Measurements from ENCODE around the gene NOTUM. TPM values are rescaled to one million over a fixed set of nuclear protein-coding genes. Genes with fewer than 3 reads are reported as not detected.

NOTUM gene
- total RNA-seq, 6 donors from 2014 or later = 0.89 to 5.0 (median 2.3) TPM

DNA sequence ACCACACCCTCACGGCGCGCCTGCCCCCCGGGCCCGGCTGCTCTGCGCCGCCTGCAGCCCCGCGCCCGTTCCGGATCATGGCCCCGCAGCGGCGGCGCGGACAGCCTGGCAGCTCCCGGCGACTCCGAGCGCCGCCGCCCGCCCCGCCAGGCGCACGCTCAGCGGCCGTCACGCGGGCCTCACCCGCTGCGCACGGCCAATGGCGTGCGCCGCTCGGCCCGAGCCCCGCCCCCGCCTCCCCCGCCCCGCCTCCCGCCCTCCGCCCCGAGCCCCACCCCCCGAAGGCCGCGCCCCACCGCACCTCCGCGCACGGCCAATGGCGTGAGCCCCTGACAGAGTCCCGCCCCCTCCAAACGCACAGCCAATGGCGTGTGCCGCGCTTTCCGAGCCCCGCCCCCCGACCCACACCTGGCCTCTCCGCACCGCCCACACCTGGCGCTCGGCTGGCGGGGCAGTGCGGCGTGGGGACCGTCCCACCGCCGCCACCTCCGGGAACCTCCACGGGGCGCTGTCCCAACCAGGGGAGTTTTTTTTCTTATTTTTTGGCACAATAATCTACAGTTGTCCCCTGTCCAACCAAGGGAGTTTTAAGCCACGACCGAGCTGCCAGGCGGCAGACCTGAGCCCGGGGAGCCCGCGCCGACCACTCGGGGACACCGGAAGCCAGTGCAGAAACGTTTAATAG is 49.6 kb downstream of the NOTUM start, which contains the start of gene PCYT2:
TSS of gene PCYT2 (minus strand) at position 123 of the 685 bp plus-strand sequence. CDS start at position 79, 44 bp downstream.
- peaks cover 10 to 61% (median 56%) of the 10 kb centered on the region in 4 donors for H3K36me3 ChIP-seq
- WGBS, 2 donors = 10 to 39% methylated on average over 4 to 32 of the region's 84 CpGs

DNA sequence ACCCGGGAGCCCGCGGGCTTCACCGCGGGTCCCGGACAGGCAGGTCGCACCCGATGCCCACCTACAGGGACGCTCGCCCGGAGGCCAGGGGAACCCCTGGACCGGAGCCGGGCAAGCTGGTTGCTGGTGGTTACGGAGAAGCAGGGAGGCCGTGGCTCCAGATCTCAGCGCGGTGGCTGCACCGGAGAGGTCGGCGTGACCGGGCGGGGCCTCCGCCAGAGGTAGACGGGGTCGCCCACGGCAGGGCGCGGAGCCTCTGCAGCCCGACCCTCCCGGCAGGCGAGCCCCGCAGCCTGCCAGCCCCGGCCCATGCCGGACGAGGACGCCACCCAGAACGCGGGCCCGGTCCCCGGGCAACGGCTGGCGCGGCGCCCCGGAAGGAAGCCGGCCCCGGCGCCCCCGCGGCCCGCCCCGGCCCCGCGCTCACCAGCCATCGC is 50.1 kb downstream of the NOTUM start:
- WGBS, 2 donors = 0% methylated on average over 1 to 35 of the region's 55 CpGs
- no peak for DNase-seq
- peak overlapping the region in 3 of 4 donors; percentile 59 to 81 (median 62) for H3K27ac ChIP-seq

More for the DNA sequence above, 49.6 kb downstream of the NOTUM start, which contains the start of gene PCYT2:
- H3K27me3 ChIP-seq = no peaks in the 10 kb centered on the region
- peak in 1 of 4 donors; percentile 59 for TF ChIP-seq POLR2A (IDR thresholded peaks at IDR 0.05)
- TF ChIP-seq EP300 (IDR thresholded peaks at IDR 0.05) = no peak
- peak in 4 of 6 experiments; percentile 11 to 26 (median 22) for TF ChIP-seq CTCF (IDR thresholded peaks at IDR 0.05)
- peak within 1 kb of the TSS; percentile 59 to 81 (median 62) for H3K27ac ChIP-seq
- no peaks in the 10 kb centered on the region for H3K9me3 ChIP-seq
- peak within 1 kb of the TSS; percentile 45 to 98 (median 88) for H3K4me3 ChIP-seq
- DNase-seq (peak; percentile 93 to 97), ATAC-seq (ENCODE audit: low FRiP score in 2 of 2) (peak; percentile 93 to 95)
- peaks cover 8 to 33% (median 19%) of the 10 kb centered on the region in 4 donors for H3K4me1 ChIP-seq

DNA sequence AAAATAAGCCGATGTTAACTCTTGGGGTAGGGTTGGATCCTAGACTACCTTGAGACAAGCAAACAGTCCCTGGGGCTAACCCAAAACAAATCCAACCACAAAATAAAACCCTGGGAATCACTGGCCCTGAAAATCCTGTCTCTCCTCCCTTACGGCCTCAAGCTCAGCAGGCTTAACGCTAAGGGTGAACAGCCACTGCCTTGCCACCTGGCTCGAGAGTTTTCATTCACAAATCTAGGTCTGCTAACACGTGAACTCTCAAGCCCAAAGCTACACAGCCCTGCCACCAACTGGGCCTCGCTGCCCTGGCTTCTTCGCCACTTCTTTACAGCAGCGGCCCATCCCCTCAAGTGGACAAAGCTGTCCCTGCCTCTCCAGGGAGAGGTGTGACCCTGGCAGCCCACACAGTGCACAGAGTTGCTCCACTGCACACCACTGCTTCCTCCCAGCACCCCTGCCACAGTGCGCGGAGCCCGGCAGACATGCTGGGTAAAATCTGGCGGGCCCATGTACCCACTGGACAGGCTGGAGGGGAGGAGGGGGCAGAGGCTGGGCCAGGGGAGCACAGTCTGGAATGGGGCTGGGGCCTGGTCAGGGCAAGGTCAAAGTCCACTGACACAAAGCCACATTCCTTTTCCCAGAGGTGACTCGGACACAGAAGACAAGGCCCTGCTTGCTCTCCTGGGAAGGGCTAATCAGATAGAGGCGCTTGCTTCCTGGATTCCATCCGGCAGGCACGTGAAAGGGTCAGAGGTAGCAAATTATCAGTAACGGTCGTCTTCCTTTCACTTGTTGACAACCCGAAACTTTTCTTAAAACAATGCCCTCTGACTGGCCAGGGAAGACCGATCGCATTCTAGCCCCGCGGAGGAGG is 50.8 kb downstream of the NOTUM start:
- Histone ChIP-seq H3K4me3 (peak overlapping the region; percentile 45 to 98 (median 88)), H3K27me3 (no peaks in the 10 kb centered on the region), H3K27ac (peak overlapping the region in 3 of 4 donors; percentile 59 to 81 (median 62)), H3K4me1 (peaks cover 8 to 23% (median 17%) of the 10 kb centered on the region in 4 donors), H3K9me3 (no peaks in the 10 kb centered on the region), H3K36me3 (peaks cover 10 to 61% (median 58%) of the 10 kb centered on the region in 4 donors)
- 37 to 49% methylated on average over 19 to 23 of the region's 23 CpGs for WGBS, 2 donors
- peak in 1 of 2 donors; percentile 77 for DNase-seq
- TF ChIP-seq EP300 (IDR thresholded peaks at IDR 0.05) = no peak
- TF ChIP-seq POLR2A (IDR thresholded peaks at IDR 0.05) = no peak
- no peak for TF ChIP-seq POLR2AphosphoS5 (IDR thresholded peaks at IDR 0.05)
- no peak for TF ChIP-seq CTCF (IDR thresholded peaks at IDR 0.05)
- no peak for ATAC-seq (ENCODE audit: low FRiP score in 2 of 2)

More for the DNA sequence above, 50.1 kb downstream of the NOTUM start:
- Histone ChIP-seq H3K9me3 (no peaks in the 10 kb centered on the region), H3K36me3 (peaks cover 10 to 65% (median 60%) of the 10 kb centered on the region in 4 donors), H3K27me3 (no peaks in the 10 kb centered on the region), H3K4me3 (peak overlapping the region; percentile 45 to 98 (median 88)), H3K4me1 (peaks cover 8 to 28% (median 17%) of the 10 kb centered on the region in 4 donors)
- ATAC-seq (ENCODE audit: low FRiP score in 2 of 2) = no peak
- TF ChIP-seq POLR2A (IDR thresholded peaks at IDR 0.05) (no peak), CTCF (IDR thresholded peaks at IDR 0.05) (peak in 1 of 6 experiments; percentile 13), EP300 (IDR thresholded peaks at IDR 0.05) (no peak), POLR2AphosphoS5 (IDR thresholded peaks at IDR 0.05) (no peak)

- H3K4me3 ChIP-seq = no peak overlapping the region
- DNase-seq = peak in 1 of 2 donors; percentile 69
- 94 to 96% methylated on average over 4 to 5 of the region's 12 CpGs for WGBS, 2 donors
- H3K9me3 ChIP-seq = no peaks in the 10 kb centered on the region
- H3K4me1 ChIP-seq = peaks cover 8 to 23% (median 17%) of the 10 kb centered on the region in 4 donors
- no peaks in the 10 kb centered on the region for H3K27me3 ChIP-seq
- peaks cover 7 to 59% (median 55%) of the 10 kb centered on the region in 4 donors for H3K36me3 ChIP-seq
- H3K27ac ChIP-seq = no peak overlapping the region
- no peak for ATAC-seq (ENCODE audit: low FRiP score in 2 of 2)
- TF ChIP-seq POLR2AphosphoS5 (IDR thresholded peaks at IDR 0.05) (no peak), POLR2A (IDR thresholded peaks at IDR 0.05) (no peak), CTCF (IDR thresholded peaks at IDR 0.05) (no peak), EP300 (IDR thresholded peaks at IDR 0.05) (no peak)
Observed at GRCh38 chr17:81909231-81909630, 51.8 kb downstream of the NOTUM start.

All from upper lobe of left lung (tissue), 6 donors.